Measurements from ENCODE around the gene GOLGA3.

DNA sequence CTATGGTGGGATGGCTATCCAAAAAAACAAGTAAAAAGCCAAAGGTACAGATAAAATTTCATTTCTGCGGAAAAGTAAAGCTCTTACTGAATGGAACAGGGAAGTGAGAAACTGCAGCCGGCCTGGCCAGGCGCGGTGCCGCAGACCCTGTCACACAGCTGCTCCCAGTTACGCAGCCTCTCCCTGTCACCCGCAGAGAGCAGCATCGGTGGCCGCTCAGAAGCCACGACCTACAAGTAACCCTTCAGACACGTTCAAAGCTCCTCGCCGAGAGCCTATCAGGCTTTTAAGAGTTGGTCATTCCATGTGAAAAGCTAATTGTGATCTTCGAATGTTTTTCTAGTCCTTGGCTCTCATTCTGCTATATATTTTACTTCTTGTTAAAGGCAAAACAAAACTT lies 56.1 kb downstream of the GOLGA3 start:
- TF ChIP-seq EZH2 (IDR thresholded peaks at IDR 0.05) (no peak), POLR2AphosphoS5 (IDR thresholded peaks at IDR 0.05; ENCODE audit: borderline replicate concordance, low read depth, low read length) (no peak)
